Stimulated activated naive CD8-positive, alpha-beta T cell treated with anti-CD3 and anti-CD28 coated beads, Interleukin-15, Interleukin-2, amounts not matched to agents 100 ng/mL and 50 ng/mL, for 24 hours (primary cell): ENCODE data around the gene SRP19.

ENCODE experiments used
- H3K27ac Mint-ChIP-seq: one replicate; pipeline ENCODE4 v1.8.0; 2021; ENCODE audit warnings: mild to moderate bottlenecking, mixed read lengths
- H3K27me3 Mint-ChIP-seq: one replicate; pipeline ENCODE4 v1.8.0; 2021; ENCODE audit warnings: mixed read lengths
- H3K36me3 Mint-ChIP-seq: one replicate; pipeline ENCODE4 v1.8.0; 2021; ENCODE audit warnings: low read depth, mixed read lengths
- H3K4me1 Mint-ChIP-seq: one replicate; pipeline ENCODE4 v1.8.0; 2021; ENCODE audit warnings: low read depth, mixed read lengths
- H3K4me3 Mint-ChIP-seq: one replicate; pipeline ENCODE4 v1.8.0; 2021; ENCODE audit warnings: mild to moderate bottlenecking, mixed read lengths
- H3K9me3 Mint-ChIP-seq: one replicate; pipeline ENCODE4 v1.8.0; 2021; ENCODE audit warnings: mixed read lengths

SRP19 gene

GRCh38 chr5:112860929-112861637 lies at the start of gene SRP19:
Gene SRP19, plus strand, starts transcription at chr5:112861287. Its CDS starts 90 bp downstream, at chr5:112861377.
- Mint-ChIP-seq H3K27ac (peak within 1 kb of the TSS; percentile 99), H3K4me3 (peak within 1 kb of the TSS; percentile 97), H3K36me3 (peaks cover 27% of the 10 kb centered on the region), H3K27me3 (peaks cover 13% of the 10 kb centered on the region), H3K4me1 (peaks cover 33% of the 10 kb centered on the region), H3K9me3 (no peaks in the 10 kb centered on the region)

DNA sequence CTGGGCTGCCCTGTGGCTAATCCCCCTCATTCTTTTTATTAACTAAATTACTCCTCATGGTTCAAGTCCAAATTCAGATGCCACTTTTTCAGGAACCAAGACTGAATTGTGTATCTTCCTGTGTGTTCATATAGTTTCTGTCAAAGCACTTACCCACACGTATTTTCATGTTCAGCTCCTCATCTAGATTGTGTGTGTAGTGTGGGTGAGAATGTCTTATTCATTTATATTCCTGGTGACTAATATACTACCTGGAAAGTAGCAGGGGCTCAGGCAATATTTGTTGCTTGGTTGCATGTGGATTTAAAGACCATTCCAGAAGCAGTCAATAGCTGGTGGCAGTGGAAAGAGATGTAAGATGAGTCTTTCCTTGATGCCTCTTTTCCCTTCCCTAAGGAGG lies 48.5 kb upstream of the SRP19 start:
- peaks cover 5% of the 10 kb centered on the region for H3K4me1 Mint-ChIP-seq
- H3K27ac Mint-ChIP-seq: peak overlapping the region; percentile 1
- no peaks in the 10 kb centered on the region for H3K9me3 Mint-ChIP-seq
- H3K27me3 Mint-ChIP-seq: no peaks in the 10 kb centered on the region
- no peak overlapping the region for H3K4me3 Mint-ChIP-seq
- peaks cover 28% of the 10 kb centered on the region for H3K36me3 Mint-ChIP-seq

GRCh38 chr5:112820246-112820645 lies 40.8 kb upstream of the SRP19 start:
- H3K27me3 Mint-ChIP-seq: no peaks in the 10 kb centered on the region
- no peaks in the 10 kb centered on the region for H3K9me3 Mint-ChIP-seq
- no peak overlapping the region for H3K27ac Mint-ChIP-seq
- no peaks in the 10 kb centered on the region for H3K4me1 Mint-ChIP-seq
- no peak overlapping the region for H3K4me3 Mint-ChIP-seq
- H3K36me3 Mint-ChIP-seq: peaks cover 34% of the 10 kb centered on the region

DNA sequence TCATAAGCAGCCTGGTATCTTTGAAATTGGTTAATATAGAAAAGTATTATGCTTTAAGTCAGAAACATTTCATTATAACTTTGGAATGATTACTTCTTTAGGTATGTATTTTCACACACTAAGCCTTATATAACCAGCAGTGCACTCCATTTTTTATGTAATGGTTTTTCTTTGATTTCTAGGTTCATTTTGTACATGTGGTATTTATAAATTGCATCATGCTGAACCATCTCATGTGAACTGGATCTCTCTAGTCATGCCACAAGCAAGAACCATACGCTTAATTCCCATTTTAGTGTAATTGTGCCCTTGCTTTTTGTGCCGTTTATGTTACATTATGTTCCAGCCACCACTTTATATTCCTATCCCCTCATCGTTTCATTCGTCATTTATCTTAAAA lies 38.6 kb upstream of the SRP19 start:
- no peaks in the 10 kb centered on the region for H3K9me3 Mint-ChIP-seq
- no peaks in the 10 kb centered on the region for H3K27me3 Mint-ChIP-seq
- no peak overlapping the region for H3K4me3 Mint-ChIP-seq
- no peaks in the 10 kb centered on the region for H3K4me1 Mint-ChIP-seq
- H3K27ac Mint-ChIP-seq: peak overlapping the region; percentile 14
- H3K36me3 Mint-ChIP-seq: peaks cover 34% of the 10 kb centered on the region

GRCh38 chr5:112823181-112823580 lies 37.9 kb upstream of the SRP19 start:
- Mint-ChIP-seq H3K27ac (no peak overlapping the region), H3K27me3 (no peaks in the 10 kb centered on the region), H3K4me3 (no peak overlapping the region), H3K9me3 (no peaks in the 10 kb centered on the region), H3K4me1 (no peaks in the 10 kb centered on the region), H3K36me3 (peaks cover 36% of the 10 kb centered on the region)

DNA sequence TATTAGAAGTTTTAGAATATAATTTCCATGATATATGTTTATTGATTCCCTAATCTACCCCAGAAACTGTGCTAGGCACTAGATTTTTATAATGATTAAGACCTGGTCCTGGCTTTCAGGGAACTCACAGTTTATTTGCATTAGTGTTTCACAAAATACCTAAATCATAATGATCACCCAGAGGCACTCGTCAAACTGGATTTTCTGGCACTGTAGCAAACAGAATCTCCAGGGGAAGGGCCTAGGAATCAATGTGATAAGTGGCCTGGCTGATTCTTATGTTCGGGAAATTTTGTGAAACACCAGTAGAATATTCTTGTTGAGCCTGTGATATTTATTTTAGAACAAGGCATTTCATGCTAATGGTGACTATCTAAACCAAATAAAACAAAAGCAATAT lies 37.4 kb upstream of the SRP19 start:
- H3K36me3 Mint-ChIP-seq: peaks cover 39% of the 10 kb centered on the region
- H3K27ac Mint-ChIP-seq: no peak overlapping the region
- H3K9me3 Mint-ChIP-seq: no peaks in the 10 kb centered on the region
- no peaks in the 10 kb centered on the region for H3K27me3 Mint-ChIP-seq
- H3K4me1 Mint-ChIP-seq: no peaks in the 10 kb centered on the region
- H3K4me3 Mint-ChIP-seq: no peak overlapping the region

DNA sequence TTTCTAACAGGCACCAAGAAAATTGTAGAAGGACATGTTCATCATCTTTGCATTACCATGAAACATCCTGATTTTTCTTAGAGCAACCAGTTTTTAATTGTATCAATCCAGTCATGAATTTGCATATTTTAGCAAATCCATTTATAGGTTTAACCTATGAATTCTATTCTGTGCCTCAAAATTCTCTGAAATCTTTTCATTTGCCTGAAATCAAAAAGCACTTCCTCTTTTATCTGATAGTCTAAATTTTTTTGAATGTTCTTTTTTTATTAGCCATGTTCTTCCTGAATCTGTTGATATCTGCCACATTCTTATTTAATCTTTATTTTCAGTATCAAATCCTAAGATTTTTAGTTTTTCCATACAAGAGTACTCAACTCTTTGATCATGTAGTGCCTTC lies 36.9 kb upstream of the SRP19 start:
- Mint-ChIP-seq H3K27me3 (no peaks in the 10 kb centered on the region), H3K36me3 (peaks cover 38% of the 10 kb centered on the region), H3K9me3 (no peaks in the 10 kb centered on the region), H3K27ac (no peak overlapping the region), H3K4me1 (no peaks in the 10 kb centered on the region), H3K4me3 (no peak overlapping the region)

- H3K27ac Mint-ChIP-seq: no peak overlapping the region
- H3K4me1 Mint-ChIP-seq: no peaks in the 10 kb centered on the region
- H3K4me3 Mint-ChIP-seq: no peak overlapping the region
- peaks cover 26% of the 10 kb centered on the region for H3K36me3 Mint-ChIP-seq
- no peaks in the 10 kb centered on the region for H3K9me3 Mint-ChIP-seq
- H3K27me3 Mint-ChIP-seq: no peaks in the 10 kb centered on the region
Measured at GRCh38 chr5:112830378-112830777, 30.7 kb upstream of the SRP19 start.

- Mint-ChIP-seq H3K27ac (no peak overlapping the region), H3K4me1 (no peaks in the 10 kb centered on the region), H3K36me3 (peaks cover 33% of the 10 kb centered on the region)
Measured at GRCh38 chr5:112833971-112834370, 27.1 kb upstream of the SRP19 start.

DNA sequence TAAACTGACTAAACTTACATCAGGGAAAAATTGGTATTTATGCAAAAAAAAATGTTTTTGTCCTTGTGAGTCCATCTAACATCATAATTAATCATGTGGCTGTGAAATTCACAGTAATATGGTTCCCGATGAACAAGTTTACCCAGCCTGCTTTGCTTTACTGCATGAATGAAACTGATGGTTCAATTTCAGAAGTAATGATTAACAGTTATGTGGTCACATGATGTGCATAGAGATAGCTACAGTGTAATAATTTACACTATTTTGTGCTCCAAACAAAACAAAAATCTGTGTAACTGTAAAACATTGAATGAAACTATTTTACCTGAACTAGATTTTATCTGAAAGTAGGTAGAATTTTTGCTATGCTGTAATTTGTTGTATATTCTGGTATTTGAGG lies 16.6 kb upstream of the SRP19 start:
- no peak overlapping the region for H3K4me3 Mint-ChIP-seq
- H3K36me3 Mint-ChIP-seq: peaks cover 12% of the 10 kb centered on the region
- no peaks in the 10 kb centered on the region for H3K27me3 Mint-ChIP-seq
- H3K27ac Mint-ChIP-seq: no peak overlapping the region
- no peaks in the 10 kb centered on the region for H3K9me3 Mint-ChIP-seq
- H3K4me1 Mint-ChIP-seq: peaks cover 5% of the 10 kb centered on the region

More at GRCh38 chr5:112833971-112834370, 27.1 kb upstream of the SRP19 start:
- Mint-ChIP-seq H3K9me3 (no peaks in the 10 kb centered on the region), H3K4me3 (no peak overlapping the region), H3K27me3 (no peaks in the 10 kb centered on the region)

- Mint-ChIP-seq H3K27me3 (peaks cover 5% of the 10 kb centered on the region), H3K9me3 (no peaks in the 10 kb centered on the region), H3K4me3 (no peak overlapping the region), H3K27ac (no peak overlapping the region), H3K4me1 (peaks cover 5% of the 10 kb centered on the region), H3K36me3 (peaks cover 3% of the 10 kb centered on the region)
Measured at GRCh38 chr5:112846556-112846955, 14.5 kb upstream of the SRP19 start.

GRCh38 chr5:112847306-112847705 lies 13.8 kb upstream of the SRP19 start:
- Mint-ChIP-seq H3K4me1 (peaks cover 5% of the 10 kb centered on the region), H3K4me3 (no peak overlapping the region), H3K36me3 (peaks cover 3% of the 10 kb centered on the region), H3K27ac (no peak overlapping the region), H3K27me3 (peaks cover 8% of the 10 kb centered on the region), H3K9me3 (no peaks in the 10 kb centered on the region)

GRCh38 chr5:112848116-112848811 lies 12.8 kb upstream of the SRP19 start:
- Mint-ChIP-seq H3K36me3 (no peaks in the 10 kb centered on the region), H3K4me1 (peaks cover 5% of the 10 kb centered on the region), H3K9me3 (no peaks in the 10 kb centered on the region), H3K4me3 (no peak overlapping the region), H3K27me3 (peaks cover 12% of the 10 kb centered on the region), H3K27ac (peak overlapping the region; percentile 34)

DNA sequence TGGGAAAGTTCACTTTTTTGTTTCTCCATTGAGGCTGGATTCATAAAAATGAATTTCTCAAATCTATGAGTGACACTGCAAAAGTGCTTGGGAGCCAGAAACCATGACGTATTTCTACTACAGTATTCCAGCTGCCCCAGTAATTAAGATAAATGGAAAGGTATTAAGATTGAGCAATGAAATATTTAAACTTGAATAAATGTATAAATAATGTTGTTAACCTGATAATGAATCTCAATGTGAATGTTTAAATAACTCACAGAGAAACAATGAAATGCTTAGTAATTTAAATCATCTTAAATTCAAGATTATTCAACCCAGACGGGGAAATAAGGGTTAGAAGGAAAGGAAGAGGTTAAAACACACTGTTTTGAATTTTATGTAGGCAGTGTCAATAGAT lies 11.2 kb upstream of the SRP19 start:
- Mint-ChIP-seq H3K27me3 (peaks cover 26% of the 10 kb centered on the region), H3K4me1 (peaks cover 5% of the 10 kb centered on the region), H3K4me3 (no peak overlapping the region), H3K9me3 (peaks cover 5% of the 10 kb centered on the region), H3K27ac (no peak overlapping the region), H3K36me3 (peaks cover 4% of the 10 kb centered on the region)

DNA sequence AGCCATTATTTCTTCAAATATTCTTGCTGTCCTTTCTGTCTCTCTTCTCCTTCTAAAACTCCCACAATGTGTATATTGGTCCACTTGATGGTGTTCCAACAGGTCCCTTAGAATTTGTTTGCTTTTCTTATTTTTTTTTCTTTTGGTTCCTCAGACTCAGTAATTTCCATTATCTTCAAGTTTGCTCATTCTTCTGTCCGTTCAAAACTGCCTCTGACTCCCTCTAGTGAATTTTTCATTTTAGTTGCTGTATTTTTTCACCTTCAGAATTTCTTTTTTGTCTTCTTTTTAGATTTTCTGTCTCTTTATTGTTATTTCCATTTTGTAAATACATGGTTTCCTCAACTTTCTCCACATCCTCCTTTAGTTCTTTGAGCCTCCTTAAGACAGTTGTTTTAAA lies 6.4 kb upstream of the SRP19 start:
- H3K4me1 Mint-ChIP-seq: no peaks in the 10 kb centered on the region
- H3K36me3 Mint-ChIP-seq: peaks cover 7% of the 10 kb centered on the region
- H3K27me3 Mint-ChIP-seq: peaks cover 50% of the 10 kb centered on the region
- no peak overlapping the region for H3K4me3 Mint-ChIP-seq
- H3K9me3 Mint-ChIP-seq: peaks cover 10% of the 10 kb centered on the region
- H3K27ac Mint-ChIP-seq: no peak overlapping the region
